COLO668 (cell line): ENCODE results near the gene BCAS4.

Source experiments
- DNase-seq: peaks from one replicate; lab custom pipeline; 2025; ENCODE audit not compliant: unreplicated experiment; lab: John Stamatoyannopoulos, UW

BCAS4 gene

DNA sequence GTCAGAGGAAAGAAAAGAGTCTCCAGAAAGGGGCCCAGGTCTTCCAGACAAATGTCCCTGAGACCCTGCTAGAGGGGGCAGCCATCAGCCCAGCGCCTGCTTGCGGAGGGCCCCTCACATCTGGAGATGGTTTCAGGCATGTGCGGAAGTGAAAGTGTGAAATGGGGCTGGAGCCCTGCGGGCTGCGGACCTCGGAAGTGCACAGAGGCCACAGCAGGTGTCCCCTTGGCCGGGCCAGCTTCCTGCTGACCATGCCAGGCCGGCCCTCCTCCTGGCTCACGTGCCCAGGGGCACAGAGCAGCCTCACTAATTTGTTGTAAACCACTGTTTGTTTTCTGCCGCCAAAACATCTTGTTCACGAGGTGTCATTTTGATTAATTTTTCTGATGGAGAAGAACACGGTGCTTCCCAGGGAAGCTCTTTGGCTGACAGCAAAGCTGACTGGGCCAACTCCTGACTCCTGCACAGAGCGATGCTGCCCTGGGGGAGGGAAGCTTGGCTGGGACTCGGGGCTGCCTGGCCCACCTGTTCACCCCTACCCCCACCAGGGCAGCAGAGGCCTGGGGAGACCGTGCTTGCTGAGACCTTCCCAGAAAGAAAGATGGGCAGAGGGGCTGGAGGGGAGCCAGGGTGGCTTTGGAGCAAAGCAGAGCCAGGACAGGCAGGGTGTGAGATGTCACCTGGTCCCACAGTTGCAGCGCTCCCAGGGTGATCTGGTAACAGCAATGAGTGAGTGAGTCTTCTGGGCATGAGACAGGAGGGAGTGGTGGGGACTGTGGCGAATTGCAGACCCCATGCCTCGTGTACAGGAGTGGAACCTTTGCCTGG, 54.2 kb downstream of the BCAS4 start:
- DNase-seq, result no peak

DNA sequence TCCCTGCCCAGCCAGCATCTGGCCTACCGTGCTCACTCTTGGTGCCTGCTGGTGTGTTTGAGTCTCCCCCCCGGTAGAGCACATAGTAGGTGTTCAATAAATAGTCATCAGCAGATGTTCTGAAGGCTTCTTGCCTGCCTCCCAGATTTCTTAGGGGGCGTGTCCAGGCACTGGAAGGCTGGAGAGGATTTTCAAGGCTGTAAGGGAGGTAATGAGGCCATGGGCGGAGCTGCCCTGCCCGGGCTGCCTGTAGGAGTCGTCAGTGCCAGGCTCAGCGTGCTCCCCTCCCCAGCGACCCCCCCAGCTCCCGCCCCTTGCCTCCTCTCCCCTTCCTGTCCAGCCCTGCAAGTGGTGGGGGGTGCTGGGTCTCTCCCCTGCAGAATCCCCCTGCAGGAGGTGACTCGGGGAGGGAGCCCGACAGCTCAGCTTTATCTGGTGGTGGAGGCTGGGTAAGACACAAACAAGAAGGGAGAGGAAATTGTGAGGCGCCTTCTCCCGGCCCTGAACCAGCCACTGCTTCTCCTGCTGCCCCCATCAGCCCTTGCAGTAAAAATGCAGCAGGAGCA, 55.9 kb downstream of the BCAS4 start:
- DNase-seq, result no peak

DNA sequence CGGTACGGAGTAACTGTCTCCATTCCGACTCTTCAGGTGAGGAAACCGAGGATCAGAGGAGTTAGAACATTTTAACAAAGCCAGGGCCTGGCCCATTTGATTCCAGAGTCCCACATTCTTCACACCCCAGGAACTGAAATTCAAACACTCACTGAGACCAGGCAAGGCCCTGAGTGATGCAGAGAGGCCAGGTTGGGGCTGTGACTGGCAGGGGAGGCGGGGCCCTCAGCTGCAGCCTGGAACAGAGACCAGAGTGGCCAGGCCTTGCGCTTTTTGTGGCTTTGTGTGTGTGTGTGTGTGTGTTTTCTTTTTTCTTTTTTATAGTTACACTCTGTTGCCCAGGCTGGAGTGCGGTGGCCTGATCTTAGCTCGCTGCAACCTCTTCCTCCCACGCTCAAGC, 57.2 kb downstream of the BCAS4 start:
- no peak for DNase-seq

DNA sequence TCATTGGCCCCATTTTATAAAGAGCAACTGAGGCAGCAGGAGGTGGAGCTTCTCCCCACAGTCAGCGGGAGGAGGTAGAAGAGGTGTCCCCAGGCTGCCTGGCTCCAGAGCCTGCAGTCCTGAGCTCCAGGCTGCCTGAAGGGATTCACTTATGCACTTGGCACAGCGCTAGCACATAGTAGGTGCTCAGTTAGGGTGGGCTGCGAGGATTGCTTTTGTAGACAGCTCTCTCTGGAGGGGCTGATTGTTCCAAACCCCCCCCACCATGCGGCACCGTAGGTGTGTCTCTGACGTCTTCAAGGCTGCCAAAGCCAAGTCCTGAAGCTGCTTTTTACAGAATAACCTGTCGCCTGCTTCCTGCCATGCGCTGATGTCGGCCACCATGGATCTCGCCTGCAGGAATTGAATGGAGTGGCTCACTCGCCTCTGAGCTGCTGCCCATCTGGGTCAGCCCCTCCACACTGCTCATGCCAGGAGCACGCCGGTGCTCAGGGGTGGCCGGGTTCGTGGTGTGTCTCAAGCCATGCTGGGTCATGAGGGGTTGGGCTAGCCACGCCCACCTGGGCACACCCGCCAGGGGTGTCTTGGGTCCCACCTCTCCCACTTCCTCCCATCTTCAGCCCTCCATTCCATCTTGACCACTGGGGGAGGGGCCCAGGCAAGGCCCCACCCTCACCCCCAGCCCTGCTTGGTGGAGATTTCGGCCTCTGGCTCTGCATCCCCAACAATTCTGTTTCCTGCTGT, 59.8 kb downstream of the BCAS4 start:
- DNase-seq, result no peak

DNA sequence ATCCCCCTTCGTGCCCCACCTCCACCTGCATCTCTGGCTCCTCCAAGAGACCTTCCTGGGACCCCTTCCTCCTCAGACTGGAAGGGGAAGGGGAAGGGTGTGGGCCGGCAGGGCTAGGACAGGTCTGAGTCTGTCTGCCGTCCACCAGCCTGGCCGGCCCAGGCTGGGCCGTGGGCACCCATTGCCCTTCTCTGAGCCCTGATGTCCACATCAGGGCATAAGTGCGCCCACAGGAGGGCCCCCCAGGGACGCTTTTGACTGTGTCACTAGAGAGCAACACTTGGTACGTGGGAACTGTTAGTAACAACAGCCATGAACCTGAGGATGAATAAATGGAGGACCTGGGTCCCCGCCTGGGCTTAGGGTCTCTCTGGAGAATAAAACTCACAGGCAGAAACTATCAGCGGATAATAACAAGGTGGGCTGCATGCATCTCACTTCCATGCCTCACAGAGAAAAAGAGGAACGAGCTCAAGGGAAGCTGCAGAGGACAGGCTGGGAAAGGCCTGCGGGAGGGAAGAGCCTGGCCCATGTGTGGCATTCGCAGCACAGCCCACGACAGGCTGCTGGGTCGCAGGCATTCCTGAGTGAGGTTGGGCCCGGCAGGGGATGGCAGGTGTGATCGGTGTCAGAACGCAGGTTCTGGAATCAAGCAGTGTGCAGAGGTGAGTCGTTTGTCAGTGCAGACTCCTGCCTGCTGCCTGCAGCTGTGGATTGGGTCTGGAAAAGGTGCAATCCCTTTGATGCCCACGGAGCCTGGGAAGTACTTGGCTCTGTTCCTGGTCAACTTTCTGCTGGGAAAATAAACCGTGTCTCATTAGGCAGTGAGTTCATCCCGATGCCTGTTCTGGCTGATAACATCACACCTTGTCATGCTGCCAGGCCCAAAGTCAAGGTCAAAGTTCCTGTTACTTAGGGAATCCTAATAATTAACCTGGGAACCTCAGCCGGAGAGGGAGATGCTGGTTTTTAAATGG, 60.9 kb downstream of the BCAS4 start:
- DNase-seq, result no peak

DNA sequence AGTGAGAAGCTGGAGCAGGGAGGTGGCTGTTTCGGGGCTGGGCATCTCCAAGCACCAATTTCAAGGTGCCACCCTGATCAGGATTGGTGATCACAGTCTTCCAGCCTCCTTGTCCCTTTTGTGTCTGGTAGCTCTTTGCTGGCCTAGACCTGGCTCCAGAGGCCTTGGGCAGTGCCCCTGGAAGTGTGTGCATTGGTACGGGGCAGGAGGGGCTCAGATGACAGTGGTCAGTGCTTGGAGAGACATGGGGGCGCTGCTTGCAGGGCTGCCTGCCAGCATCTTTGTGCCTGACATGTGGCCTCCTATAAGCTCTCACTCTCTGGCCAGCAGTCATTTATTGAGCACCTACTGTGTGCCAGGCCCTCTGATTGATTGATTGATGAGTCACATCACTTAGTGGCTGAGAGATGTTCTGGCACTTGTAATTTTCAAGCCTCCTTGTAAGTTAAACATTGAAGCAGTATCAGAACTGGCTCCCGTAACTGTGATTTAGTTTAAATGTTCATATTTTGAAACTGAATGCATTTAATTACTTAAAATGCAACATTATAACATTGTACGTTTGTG, 61.7 kb downstream of the BCAS4 start:
- DNase-seq, result no peak

DNA sequence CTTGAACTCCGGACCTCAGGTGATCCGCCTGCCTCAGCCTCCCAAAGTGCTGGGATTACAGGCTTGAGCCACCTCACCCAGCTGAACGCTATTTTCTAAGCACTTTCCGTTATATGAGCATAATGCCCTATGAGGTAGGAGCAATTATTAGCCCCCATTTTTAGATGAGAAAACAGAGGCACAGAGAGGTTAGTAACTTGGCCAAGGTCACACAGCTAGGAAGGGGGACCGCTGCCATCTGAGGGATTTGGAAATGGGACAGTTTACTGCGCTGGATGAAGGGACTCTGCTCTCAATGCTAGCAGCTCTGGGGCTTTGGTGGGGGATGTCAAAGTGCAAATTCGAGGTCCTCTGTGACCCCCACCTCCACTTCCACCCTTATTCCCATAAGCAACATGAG, 62.5 kb downstream of the BCAS4 start:
- no peak for DNase-seq

DNA sequence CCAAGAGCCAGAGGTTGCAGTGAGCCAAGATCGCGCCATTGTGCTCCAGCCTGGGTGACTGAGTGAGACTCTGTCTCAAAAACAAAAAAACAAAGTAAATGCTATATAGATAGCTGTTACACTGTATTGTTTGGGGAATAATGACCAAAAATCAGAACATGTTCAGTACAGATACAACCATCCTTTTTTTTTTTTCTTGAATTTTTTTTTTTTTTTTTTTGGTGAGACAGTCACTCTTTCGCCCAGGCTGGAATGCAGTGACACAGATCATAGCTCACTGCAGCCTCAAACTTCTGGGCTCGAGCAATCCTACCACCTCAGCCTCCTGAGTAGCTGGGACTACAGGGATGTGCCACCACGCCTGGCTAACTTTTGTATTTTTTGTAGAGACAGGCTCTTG, 63.7 kb downstream of the BCAS4 start:
- DNase-seq, result no peak

DNA sequence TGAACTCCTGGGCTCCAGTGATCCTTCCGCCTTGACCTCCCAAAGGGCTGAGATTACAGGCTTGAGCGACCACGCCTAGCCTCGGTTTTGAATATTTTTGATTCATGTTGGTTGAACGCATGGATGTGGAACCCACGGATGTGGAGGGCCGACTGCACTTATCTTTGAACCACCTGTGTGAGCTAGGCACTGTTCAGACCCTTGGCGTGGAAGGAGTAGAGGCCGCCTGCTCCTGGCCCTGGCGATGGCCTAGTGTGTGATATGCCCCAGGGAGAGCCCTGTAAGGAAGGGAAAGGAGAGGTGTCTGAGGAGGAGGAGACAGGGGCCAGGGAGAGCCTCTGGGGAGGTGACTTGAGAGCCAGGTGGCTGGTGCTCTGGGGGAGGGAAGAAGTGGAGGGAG, 64.3 kb downstream of the BCAS4 start:
- no peak for DNase-seq

DNA sequence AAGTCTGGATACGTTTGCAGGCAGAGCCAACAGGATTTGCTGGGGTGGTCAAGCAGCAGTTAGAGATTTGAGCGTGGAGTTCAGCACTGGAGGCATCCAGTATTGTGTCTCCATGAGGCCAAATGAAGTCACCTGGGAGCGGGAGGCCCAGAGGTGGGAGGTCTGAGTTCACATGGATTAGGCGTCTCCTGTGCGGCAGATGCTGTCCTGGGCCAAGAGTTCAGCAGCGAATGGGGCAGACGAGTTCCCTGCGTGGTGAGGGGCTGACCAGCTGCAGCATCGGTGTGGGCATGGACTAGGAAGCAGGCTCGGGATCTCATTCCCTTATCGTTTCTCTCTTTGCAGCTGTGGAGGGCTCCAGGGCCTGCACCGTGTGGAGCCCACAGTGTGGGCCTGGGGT, 66.2 kb downstream of the BCAS4 start:
- no peak for DNase-seq

DNA sequence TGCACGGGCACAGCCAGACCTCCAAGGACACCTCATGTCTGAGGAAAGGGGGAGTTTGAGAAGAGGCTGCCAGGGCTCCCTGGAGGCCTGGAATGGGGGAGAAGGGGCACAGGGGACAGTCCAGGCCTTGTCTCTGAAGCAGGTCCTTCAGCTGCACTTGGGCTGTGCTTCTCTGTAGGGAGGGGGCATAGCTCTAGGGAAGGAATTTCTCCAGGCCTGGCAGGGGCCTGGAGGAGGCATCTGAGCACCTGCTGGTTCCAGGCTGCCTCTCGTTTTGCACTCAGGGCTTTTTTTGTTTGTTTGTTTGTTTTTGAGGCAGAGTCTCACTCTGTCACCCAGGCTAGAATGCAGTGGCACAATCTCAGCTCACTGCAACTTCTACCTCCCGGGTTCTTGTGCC, 67.7 kb downstream of the BCAS4 start:
- DNase-seq, result no peak

DNA sequence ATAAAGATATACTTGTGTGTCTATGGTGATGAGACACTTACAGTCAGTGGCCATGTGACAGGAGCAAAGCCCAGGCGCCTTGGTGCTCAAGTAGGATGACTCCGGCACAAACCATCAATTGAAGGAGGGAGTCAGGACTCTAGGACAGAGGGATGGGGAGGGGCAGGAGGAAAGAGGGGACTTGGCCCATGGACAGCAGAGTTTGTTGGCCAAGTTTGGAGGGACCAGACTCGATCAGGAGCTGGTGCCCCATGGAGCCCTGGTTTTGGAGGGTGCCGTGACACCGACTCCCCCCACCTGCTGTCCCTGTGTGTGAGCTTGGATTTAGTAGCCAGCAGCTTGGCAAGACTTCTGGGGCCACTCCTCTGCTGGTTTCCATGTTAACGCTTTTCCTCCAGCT, 70.3 kb downstream of the BCAS4 start:
- no peak for DNase-seq

DNA sequence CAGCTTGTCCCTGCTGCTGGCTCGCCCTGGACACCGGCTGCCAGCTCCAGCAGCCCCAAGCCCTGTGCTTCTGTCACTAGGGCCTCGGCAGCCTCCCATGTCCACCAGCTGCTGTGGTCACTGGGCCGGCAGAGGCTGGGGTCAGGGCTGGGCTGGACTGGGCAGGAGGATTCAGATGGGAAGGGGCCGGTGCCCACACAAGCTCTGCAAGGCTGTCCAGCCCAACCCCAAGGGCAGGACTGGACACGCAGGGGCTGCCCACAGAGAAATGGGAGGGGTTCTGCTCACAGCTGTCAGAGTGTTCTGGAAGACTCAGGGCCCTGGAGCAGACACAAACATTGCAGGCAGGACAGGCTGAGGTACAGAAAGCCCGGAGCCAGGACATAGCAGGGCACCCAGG, 70.7 kb downstream of the BCAS4 start:
- no peak for DNase-seq

DNA sequence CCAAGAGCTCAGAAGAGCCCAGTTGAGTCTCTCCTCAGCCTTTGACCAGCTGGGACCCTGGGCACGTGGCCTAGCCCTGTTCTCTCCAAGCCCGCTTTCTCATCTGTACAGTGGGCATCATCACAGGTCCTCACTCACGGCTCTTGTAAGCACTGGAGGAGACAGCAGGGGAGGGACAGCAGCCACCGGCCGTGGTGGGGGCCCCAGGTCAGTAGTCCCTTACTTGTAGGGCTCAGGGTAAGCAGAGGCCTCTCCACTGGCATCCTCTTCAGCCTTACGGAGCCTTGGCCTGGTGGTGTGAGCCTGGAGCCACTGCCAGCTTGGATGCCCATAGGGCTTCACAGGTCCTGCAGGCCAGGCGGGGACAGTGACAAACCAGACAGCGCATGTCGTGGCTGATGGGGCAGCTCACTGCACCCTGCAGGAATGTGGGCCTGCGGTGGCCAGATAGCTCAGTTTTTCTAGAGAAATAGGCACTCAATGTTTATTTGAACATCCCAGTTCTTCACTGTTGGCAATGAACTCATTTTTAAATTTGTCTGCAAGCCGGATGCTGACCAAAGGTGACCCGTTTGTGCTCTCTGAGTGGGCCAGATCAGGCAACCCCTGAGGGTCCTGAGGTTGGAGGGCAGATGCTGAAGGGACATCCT, 71.3 kb downstream of the BCAS4 start:
- DNase-seq, result no peak

DNA sequence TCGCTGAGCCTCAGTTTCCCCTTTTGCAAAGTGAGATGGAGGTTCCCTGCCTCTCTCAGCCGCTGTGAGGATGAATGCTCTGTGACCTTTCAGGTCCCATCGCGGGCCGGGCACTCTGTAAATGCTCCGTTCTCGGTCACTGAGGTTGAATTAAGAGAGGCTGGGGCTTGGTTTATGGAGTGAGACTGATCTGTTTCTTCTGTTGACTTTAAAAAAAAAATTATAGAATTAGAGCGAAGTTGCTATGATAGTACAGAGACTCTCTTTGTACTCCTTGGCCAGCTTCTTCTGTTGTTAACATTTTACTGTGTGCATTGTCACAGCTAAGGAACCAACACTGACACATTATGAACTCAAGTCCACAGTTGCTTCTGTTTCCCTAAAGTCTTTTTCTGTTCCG, 72.0 kb downstream of the BCAS4 start:
- DNase-seq, result no peak

DNA sequence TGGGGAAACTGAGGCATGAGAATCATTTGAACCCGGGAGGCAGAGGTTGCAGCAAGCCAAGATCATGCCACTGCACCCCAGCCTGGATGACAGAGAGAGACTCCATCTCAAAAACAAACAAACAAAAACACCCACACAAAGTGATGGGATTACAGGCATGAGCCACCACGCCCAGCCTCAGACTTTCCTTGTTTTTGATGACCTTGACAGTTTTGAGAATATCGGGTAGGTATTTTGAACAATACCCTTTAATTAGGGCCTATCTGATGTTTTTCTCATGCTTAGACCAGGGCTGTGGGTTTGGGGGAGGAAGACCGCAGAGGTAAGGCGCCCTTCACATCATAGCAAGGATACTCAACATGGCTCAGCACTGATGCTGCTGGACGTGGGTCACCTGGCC, 72.9 kb downstream of the BCAS4 start:
- DNase-seq, result no peak

DNA sequence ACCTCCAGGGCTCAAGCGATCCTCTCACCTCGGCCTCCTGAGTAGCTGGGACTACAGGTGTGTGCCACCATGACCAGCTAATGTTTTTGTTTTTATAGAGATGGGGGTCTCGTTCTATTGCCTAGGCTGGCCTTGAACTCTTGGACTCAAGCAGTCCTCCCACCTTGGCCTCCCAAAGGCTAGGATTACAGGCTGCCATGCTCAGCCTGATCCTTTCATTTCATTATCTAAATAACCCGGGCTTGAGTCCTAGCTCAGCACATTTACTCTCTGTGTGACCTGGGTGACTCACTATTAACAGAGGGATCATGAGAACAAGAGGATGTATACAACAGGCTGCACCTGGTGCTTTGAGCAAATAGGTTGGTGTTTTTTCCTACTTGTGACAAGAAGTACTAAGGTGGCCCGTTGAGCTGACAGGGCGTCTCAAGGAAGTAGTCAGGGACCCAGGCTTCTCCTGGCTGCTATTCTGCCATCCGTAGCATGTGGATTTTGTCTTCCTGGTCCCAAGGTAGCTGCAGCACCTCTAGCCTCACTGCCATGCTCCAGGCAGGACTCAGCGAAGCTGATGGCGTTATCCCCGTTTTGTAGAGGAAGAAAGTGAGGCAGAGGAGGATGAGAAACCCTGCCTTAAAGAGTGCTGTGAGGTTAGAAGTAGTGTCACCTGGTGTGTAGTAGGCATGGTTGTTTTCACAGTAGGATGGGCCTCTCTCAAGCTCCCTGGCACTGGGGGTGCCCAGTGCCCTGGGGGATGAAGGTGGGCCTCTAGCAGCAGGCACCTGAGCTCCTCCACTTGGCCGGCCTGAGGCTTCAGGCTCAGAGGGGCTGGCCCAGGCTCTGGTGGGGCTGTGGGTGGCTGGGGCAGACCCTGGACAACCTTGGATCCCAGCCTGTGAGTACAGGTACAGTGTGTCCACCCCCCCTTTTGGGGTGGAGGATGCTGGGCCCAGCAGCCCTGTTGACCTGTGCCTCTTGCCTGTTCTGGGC, 73.9 kb downstream of the BCAS4 start:
- DNase-seq, result peak; percentile 17

DNA sequence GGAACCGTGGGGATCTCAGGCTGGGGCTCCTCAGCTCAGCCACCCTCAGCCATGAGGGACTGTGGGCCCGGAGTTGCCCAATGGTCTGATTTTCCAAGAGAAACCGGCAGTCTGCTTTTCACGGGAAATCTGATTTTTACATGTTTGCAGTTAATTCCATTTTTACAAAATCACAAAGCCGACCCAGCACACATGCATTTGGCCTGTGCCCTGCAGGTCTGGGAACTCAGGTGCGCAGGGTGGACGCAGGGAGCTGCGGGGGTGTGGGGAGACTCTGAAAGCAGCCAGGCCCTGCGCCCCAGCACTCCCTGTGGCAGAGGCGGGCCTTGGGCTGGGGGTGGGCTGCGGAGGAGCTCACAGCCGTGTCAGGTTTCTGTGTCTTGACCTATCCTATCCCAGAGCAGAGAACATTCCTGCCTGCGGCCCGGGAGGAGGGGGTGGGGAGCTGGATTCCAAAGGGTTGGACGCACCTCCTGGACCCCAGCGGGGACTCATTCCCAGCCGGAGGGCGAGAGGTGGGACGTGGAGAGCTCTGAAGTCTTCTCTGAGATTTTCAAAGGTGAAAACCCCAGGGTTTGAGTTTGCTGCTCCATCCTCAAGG, 75.8 kb downstream of the BCAS4 start:
- DNase-seq, result no peak
